Sigmoid colon (tissue), 7 donors: ENCODE data around the gene EFCAB8. TPM values are rescaled to one million over a fixed set of nuclear protein-coding genes. Genes with fewer than 3 reads are reported as not detected.

Experiments
- DNase-seq: peaks from one replicate; pipeline ENCODE4 v3.0.0-alpha.2; 2019
- H3K27ac ChIP-seq, 4 donors: fragments of 200-600 bp; sonication (generic); one replicate each; pipeline ENCODE4 v1.5.1; 2016 to 2019; ENCODE audit warnings: mild to moderate bottlenecking in 1 of 4
- H3K27me3 ChIP-seq, 3 donors: fragments of 200-600 bp; sonication (generic); one replicate each; pipeline ENCODE4 v1.5.1; 2019; ENCODE audit warnings: mild to moderate bottlenecking in 1 of 3
- H3K36me3 ChIP-seq, 4 donors: fragments of 200-600 bp; sonication (generic); one replicate each; pipeline ENCODE4 v1.5.1; 2016 to 2019
- H3K4me1 ChIP-seq, 4 donors: fragments of 200-600 bp; sonication (generic); one replicate each; pipeline ENCODE4 v1.5.1; 2017 to 2019
- H3K4me3 ChIP-seq, 4 donors: fragments of 200-600 bp; sonication (generic); one replicate each; pipeline ENCODE4 v1.5.1; 2017 to 2019; ENCODE audit warnings: mild to moderate bottlenecking in 2 of 4, moderate library complexity in 1 of 4
- H3K9me3 ChIP-seq, 4 donors: fragments of 200-600 bp in 3 of 4; sonication (generic) in 3 of 4; one replicate each; pipeline versions ENCODE4 v1.5.1 to v1.6.1; 2013 to 2019
- EP300 ChIP-seq, 4 donors: sonication (generic); formaldehyde crosslinking; IDR thresholded peaks; one replicate each; pipeline ENCODE4 v1.6.1; 2017; ENCODE audit warnings: antibody characterized with exemption in 4 of 4
- POLR2A ChIP-seq, 2 donors: fragments of 450-650 bp; IDR thresholded peaks; one replicate each; pipeline ENCODE4 v1.6.1; 2016; ENCODE audit warnings: antibody characterized with exemption in 2 of 2, mild to moderate bottlenecking in 2 of 2, moderate library complexity in 2 of 2
- POLR2AphosphoS5 ChIP-seq, 4 donors: sonication (generic); formaldehyde crosslinking; IDR thresholded peaks; one replicate each; pipeline ENCODE4 v1.6.1; 2017; ENCODE audit warnings: antibody characterized with exemption in 4 of 4
- WGBS, 2 donors: extraction: QIAGEN DNeasy Blood & Tissue Kit; methylation state at CpG; one replicate each; pipeline ENCODE4 v1.1.7; 2013; 5-methylcytosine and 5-hydroxymethylcytosine counted together
- intact Hi-C: fragments of 100-400 bp; cut with DNase I; formaldehyde crosslinking; loops from one replicate; pipeline ENCODE4 v1.15.1; 2023
- polyA plus RNA-seq, 3 donors: library from polyadenylated mRNA; stranded (reverse); fragments of 200-250 nt; gene quantifications; one replicate each; pipeline ENCODE4 v1.2.3, GENCODE V29; 2013
- total RNA-seq, 4 donors: library from RNA; depleted of rRNA; stranded (reverse); fragments of >200 nt; gene quantifications; one replicate each; pipeline ENCODE4 v1.1.0, GENCODE V29; 2016
- TF ChIP-seq, protein P1 (sequence below), 4 experiments: fragments of 450-650 bp in 3 of 4; fragments of 200-600 bp in 1 of 4; IDR thresholded peaks; one replicate each; pipeline ENCODE4 v1.5.1; 2016 to 2019; ENCODE audit warnings: antibody characterized with exemption in 4 of 4, mild to moderate bottlenecking in 3 of 4, moderate library complexity in 2 of 4
- donor health status: healthy with polysubstance abuse.
- donor health status: Bipolar disorder and iron deficiency.
- donor health status: healthy.

The EFCAB8 gene
- total and polyA plus RNA-seq, 7 donors: 0.06 to 0.83 (median 0.60) TPM; not detected in 3

DNA sequence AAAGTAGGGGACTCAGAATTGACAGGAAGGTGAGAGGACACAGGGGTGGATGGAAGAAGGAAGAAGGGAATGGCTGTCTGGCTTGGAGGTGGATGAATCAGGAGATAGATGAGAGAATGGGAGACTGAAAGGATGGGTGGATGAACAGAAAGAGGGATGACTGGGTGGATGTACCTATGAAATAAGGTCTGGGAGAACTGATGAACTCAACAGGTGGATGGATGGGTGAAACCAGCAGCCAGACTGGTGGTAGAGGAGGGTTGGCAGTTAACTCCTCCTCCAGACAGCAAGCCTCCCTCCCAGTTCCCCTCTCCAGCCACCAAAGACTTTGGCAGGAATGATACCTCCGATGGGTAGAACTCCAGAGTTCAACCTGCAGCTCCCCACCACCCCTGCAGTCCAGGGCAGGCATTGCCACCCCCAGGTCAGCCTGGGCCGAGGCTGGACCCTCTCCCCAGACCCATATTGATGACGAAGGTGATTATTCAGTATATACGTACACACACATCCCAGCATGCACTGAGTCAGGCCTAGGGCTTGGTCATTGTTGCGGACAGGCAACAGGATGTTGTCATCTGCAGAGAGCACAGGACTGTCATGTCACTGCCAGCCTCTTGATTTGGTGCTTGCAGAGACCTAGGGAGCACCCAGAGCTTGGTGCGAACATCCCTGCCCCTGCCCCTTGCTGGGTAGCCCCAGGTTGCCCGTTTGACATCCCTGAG lies 143.5 kb downstream of the EFCAB8 start:
- 74 to 90% methylated on average over 7 of the region's 7 CpGs for WGBS, 2 donors
- H3K36me3 ChIP-seq: no peaks in the 10 kb centered on the region
- H3K27me3 ChIP-seq: no peaks in the 10 kb centered on the region
- no peak for DNase-seq
- no peak overlapping the region for H3K27ac ChIP-seq
- intact Hi-C loops: no loop called here
- no peaks in the 10 kb centered on the region for H3K4me1 ChIP-seq
- H3K9me3 ChIP-seq: no peaks in the 10 kb centered on the region
- H3K4me3 ChIP-seq: no peak overlapping the region
- TF ChIP-seq EP300 (IDR thresholded peaks at IDR 0.05) (no peak), POLR2AphosphoS5 (IDR thresholded peaks at IDR 0.05) (no peak), POLR2A (IDR thresholded peaks at IDR 0.05) (no peak)
- TF ChIP-seq, protein P1, sequence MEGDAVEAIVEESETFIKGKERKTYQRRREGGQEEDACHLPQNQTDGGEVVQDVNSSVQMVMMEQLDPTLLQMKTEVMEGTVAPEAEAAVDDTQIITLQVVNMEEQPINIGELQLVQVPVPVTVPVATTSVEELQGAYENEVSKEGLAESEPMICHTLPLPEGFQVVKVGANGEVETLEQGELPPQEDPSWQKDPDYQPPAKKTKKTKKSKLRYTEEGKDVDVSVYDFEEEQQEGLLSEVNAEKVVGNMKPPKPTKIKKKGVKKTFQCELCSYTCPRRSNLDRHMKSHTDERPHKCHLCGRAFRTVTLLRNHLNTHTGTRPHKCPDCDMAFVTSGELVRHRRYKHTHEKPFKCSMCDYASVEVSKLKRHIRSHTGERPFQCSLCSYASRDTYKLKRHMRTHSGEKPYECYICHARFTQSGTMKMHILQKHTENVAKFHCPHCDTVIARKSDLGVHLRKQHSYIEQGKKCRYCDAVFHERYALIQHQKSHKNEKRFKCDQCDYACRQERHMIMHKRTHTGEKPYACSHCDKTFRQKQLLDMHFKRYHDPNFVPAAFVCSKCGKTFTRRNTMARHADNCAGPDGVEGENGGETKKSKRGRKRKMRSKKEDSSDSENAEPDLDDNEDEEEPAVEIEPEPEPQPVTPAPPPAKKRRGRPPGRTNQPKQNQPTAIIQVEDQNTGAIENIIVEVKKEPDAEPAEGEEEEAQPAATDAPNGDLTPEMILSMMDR (IDR thresholded peaks at IDR 0.05): no peak

DNA sequence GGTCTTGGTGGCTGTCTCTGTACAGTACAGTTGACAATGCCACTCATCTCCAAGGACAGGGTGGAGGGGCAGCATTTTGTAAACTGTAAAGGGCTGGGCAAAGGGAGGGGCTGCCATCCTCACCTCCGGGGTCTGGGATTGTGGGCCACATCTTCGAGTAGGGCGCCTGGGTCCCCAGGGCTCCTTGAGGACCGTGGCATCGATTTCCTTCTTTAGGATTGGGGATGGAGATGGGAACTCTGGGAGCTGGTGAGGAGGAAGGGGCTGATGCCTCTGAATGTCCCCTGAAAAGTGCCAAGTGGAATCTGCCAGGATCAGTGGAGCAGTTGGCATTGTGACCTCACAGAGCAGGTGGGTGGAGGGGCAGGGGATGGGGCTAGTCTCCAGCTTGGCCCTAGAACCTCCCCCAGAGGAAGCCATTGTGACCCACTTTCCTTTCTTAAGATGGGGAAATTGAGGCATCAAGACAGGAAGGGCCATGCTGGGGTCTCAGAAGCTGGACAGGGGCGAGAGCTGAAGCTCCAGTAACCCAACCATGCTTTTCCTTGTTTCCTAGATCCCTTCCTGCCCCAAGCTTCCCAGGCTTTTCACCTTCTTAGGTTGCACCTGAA lies 145.5 kb downstream of the EFCAB8 start, which contains the start of gene SUN5:
Gene SUN5 (minus strand): TSS at position 293 of the 611 bp plus-strand sequence. CDS start 93 bp downstream, at position 200.
- WGBS, 2 donors: 68 to 86% methylated on average over 6 of the region's 6 CpGs
- no peaks in the 10 kb centered on the region for H3K4me1 ChIP-seq
- H3K27ac ChIP-seq: no peak within 1 kb of the TSS
- no peaks in the 10 kb centered on the region for H3K36me3 ChIP-seq
- H3K4me3 ChIP-seq: no peak within 1 kb of the TSS
- no peak for TF ChIP-seq POLR2A (IDR thresholded peaks at IDR 0.05)
- no peak for TF ChIP-seq EP300 (IDR thresholded peaks at IDR 0.05)
- TF ChIP-seq, protein P1 (IDR thresholded peaks at IDR 0.05): no peak
- TF ChIP-seq POLR2AphosphoS5 (IDR thresholded peaks at IDR 0.05): no peak
- intact Hi-C loops: no loop called here
- no peaks in the 10 kb centered on the region for H3K9me3 ChIP-seq
- no peaks in the 10 kb centered on the region for H3K27me3 ChIP-seq
- no peak for DNase-seq

DNA sequence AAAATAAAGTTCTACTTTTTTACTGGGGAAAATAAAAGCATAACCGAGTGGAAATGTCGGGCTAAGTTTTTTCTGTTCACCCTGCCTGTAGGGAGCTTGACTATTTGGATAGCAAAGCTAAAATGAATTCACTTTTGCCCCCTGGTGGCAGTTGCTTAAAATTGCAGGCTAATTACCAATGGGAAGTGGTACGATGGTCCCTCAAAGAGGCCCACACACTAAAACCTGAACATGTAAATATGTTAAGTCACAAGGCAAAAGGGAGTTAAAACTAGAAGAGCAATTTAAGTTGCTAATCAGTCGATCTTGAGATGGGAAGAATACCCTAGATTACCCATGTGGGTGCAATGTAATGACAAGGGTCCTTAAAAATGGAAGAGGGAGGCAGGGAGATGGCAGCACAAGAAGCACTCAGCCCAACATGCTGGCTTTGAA lies 146.4 kb downstream of the EFCAB8 start:
- Histone ChIP-seq H3K27me3 (no peaks in the 10 kb centered on the region), H3K4me3 (no peak overlapping the region), H3K4me1 (no peaks in the 10 kb centered on the region), H3K9me3 (no peaks in the 10 kb centered on the region), H3K36me3 (no peaks in the 10 kb centered on the region), H3K27ac (no peak overlapping the region)
- WGBS, 2 donors: 61 to 62% methylated on average over 4 of the region's 4 CpGs
- intact Hi-C loops: no loop called here
- DNase-seq: no peak
- TF ChIP-seq POLR2A (IDR thresholded peaks at IDR 0.05) (no peak), EP300 (IDR thresholded peaks at IDR 0.05) (no peak), POLR2AphosphoS5 (IDR thresholded peaks at IDR 0.05) (no peak)
- TF ChIP-seq, protein P1 (IDR thresholded peaks at IDR 0.05): no peak

DNA sequence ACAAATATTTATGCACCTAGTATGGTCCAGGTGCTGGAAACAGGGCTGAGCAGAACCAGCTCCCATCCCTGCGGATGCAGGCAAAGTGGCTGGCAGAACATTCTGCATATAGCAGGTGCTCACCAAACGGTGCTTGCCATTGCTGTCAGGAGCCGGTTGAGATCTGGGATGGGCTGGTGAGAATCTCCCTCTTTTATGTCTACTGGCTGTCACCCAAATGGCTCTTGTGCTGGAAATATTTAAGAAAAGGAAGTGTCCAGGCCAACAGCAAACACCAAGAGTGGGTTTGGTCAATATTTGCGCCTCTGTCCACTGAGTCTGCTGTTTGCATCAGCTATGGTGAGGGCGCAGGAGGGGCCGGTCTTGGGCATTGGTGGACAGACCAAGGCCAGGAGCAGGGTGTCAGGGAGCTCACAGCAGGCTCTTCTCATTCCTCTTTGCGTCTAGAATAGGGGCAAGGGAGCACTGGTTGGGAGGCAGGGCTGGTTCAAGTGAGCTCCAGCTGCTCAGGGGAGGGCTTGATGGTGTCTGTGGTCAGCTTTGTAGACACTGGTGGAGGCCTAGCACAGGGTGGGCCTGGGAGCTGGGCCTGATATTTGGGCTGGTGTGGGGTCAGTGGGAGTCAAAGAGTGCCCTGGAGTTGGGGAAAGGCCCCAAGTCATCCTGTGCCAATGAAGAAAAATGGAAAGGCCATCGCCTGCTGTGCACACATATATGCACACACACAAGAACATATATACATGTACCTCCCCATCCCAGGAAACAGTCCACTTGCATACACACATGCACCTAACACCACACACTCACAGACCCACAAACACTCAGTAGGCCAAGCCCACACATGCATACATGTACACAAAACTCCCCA lies 147.4 kb downstream of the EFCAB8 start:
- WGBS, 2 donors: 61 to 79% methylated on average over 8 of the region's 8 CpGs
- Histone ChIP-seq H3K4me1 (no peaks in the 10 kb centered on the region), H3K9me3 (no peaks in the 10 kb centered on the region), H3K27ac (no peak overlapping the region), H3K36me3 (no peaks in the 10 kb centered on the region), H3K4me3 (no peak overlapping the region), H3K27me3 (no peaks in the 10 kb centered on the region)
- DNase-seq: no peak
- no peak for TF ChIP-seq POLR2AphosphoS5 (IDR thresholded peaks at IDR 0.05)
- TF ChIP-seq POLR2A (IDR thresholded peaks at IDR 0.05): no peak
- no peak for TF ChIP-seq EP300 (IDR thresholded peaks at IDR 0.05)
- TF ChIP-seq, protein P1 (IDR thresholded peaks at IDR 0.05): no peak
- intact Hi-C loops: no loop called here
